Activated T-cell treated with anti-CD3 and anti-CD28 coated beads, Interleukin-2, amount 50 U/mL, for 1 hour (primary cell): ENCODE data around the gene SLC9C2.
"Not testable (repeated sequence)": the region's sequence is repeated elsewhere in the genome, so short reads cannot be mapped to it uniquely, and the experiment has no call there.

ENCODE experiments used
- DNase-seq: peaks from one replicate; pipeline ENCODE4 v3.0.0-alpha.2; 2020

SLC9C2 gene

GRCh38 chr1:173482683-173483082, 120.2 kb downstream of the SLC9C2 start:
- DNase-seq: no peak

DNA sequence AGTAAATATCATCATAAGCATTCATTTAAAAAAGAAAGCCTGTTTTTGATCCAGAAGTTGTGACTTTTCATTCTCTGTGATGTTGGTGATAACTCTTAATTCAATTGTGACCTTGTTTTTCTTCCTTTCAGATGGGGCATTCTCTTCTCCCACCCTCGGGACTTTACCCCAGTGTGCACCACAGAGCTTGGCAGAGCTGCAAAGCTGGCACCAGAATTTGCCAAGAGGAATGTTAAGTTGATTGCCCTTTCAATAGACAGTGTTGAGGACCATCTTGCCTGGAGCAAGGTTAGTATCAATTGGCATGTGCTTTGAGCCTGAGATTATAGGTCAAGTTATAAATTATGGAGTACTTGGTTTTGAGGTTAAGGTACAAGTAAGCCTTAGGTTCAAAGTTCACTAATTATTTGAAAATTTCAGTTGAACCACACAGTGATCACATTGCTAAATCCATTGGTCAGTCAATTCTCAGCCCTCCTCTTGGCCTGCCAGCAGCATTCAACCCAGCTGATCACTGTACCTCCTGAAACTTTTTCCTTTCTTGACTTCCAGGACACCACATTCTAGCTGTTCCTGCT, 121.6 kb downstream of the SLC9C2 start:
- DNase-seq: no peak

DNA sequence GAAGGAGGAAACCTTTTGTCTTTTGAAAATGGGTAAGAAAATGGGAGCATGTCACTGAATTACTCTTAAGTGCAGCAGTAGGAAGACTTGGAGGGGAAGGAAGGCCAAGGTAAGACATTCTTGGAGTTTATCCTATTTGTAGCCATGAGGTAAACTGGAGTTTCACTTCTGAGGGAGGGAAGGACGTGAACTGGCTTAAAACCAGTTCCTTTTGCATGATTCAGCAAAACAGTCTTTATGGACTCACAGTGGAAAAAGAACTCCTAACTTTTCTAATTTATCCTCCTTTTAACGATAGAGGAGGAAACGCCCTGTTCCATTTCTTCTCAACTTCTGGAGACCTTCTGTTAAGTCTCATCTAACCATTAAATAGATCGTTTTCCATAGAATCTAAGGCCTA, 123.2 kb downstream of the SLC9C2 start:
- DNase-seq: no peak

GRCh38 chr1:173478094-173478674, 124.7 kb downstream of the SLC9C2 start:
- DNase-seq: no peak

DNA sequence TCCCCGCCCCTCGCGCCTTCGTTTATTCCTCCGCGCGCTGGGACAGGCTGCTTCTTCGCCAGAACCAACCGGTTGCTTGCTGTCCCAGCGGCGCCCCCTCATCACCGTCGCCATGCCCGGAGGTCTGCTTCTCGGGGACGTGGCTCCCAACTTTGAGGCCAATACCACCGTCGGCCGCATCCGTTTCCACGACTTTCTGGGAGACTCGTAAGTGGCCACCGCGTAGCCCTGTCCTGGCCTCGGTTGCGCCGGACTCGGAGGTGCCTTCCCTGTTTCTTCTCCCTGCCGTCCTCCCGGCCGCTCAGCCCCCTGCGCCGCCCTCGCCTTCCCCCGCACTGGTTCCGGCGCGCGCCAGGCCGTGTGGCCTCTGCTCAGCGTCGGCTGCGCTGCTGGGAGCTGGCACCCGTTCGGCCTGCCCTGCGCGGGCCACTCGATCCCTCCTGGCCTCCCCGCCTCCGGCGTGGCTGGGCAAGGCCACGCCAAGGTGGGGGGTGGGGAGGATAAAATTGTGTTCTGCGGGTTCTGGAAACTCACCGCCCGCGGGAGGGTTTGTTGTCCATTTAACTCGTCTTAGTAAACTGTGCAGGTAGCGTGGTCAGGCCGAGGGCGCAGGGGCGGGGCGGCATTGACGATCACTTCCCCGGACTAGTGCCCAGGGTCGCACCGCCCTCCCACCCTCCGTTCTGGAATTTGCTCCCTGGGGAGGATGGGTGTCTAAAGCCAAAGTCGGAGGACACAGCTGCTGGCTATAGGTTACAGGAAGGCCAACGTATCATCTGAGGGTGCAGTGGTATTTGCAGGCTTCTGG, 125.4 kb downstream of the SLC9C2 start, which contains the start of gene PRDX6:
PRDX6 (plus strand) TSS at position 50 of the 808 bp plus-strand sequence; CDS start at position 113, 63 bp downstream.
- DNase-seq: no peak

- peak; percentile 86 for DNase-seq
Measured at GRCh38 chr1:173476665-173477285, 126.1 kb downstream of the SLC9C2 start.

GRCh38 chr1:173476197-173476664, 126.6 kb downstream of the SLC9C2 start:
- no peak for DNase-seq

DNA sequence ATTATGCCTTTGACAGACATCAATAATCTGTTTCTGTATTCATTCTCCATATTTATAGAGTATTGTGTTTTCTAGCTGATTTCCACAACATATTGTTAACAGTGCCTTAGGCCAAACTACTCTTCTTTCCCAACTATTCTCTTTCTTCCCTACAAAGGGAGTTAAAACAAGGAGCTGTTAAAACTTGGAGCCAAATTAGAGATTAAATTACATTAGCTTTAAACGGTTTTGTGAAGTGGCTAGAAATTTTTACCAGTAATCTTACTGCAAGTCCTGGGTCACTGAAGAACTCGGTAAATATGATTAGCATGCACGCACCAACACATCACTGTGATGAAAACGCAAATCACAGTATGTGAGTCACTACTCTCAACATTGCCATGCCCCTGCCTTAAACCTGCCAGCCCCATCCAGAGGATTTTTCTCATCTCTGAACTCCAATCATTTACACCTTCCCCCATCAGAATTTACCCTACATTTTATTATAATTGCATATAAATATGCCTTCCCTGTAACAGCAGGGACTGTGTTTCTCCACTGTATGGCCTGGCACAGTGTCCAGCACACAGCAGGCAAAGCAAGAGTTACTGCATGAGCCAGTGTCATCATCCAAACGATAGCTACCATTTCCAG, 127.2 kb downstream of the SLC9C2 start:
- DNase-seq: no peak

GRCh38 chr1:173474780-173475421, 128.0 kb downstream of the SLC9C2 start:
- not testable (repeated sequence) for DNase-seq

GRCh38 chr1:173474097-173474779, 128.6 kb downstream of the SLC9C2 start:
- DNase-seq: no peak

GRCh38 chr1:173473599-173474011, 129.3 kb downstream of the SLC9C2 start:
- DNase-seq: no peak

GRCh38 chr1:173470608-173471007, 132.3 kb downstream of the SLC9C2 start:
- DNase-seq: no peak

GRCh38 chr1:173469656-173470055, 133.2 kb downstream of the SLC9C2 start:
- DNase-seq: no peak

DNA sequence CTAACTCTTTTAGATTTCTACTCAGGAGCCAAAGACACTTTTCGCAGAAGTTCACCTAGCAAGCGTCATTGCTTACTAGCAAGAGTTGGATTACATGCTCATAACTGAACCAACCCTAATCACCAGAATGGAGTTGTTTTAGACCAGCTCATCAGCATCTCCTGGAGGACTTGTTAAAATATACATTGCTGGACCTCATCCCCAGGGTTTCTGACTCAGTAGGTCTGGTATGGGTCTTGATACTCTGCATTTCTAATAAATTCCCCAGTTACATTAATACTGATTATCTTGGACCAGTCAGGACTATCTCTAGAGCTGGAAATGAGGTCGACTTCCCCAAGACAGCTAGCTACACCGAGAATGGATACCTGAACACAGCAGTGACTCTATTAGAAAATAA, 135.4 kb downstream of the SLC9C2 start:
- no peak for DNase-seq

- not testable (repeated sequence) for DNase-seq
Measured at GRCh38 chr1:173464185-173464584, 138.7 kb downstream of the SLC9C2 start.

DNA sequence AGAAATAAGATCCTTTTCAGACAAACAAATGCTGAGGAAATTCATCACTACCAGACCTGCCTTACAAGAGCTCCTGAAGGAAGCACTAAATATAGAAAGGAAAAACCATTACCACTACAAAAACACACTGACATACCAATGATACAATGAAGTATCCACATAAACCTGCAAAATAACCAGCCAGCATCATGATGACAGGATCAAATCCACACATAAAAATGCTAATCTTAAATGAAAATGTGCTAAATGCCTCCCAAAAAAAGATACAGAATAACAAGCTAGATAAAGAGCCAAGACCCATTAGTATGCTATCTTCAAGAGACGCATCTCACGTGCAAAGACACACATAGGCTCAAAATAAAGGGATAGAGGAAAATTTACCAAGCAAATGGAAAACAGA, 140.2 kb downstream of the SLC9C2 start:
- DNase-seq: not testable (repeated sequence)

GRCh38 chr1:173459885-173460284, 143.0 kb downstream of the SLC9C2 start:
- DNase-seq: no peak

DNA sequence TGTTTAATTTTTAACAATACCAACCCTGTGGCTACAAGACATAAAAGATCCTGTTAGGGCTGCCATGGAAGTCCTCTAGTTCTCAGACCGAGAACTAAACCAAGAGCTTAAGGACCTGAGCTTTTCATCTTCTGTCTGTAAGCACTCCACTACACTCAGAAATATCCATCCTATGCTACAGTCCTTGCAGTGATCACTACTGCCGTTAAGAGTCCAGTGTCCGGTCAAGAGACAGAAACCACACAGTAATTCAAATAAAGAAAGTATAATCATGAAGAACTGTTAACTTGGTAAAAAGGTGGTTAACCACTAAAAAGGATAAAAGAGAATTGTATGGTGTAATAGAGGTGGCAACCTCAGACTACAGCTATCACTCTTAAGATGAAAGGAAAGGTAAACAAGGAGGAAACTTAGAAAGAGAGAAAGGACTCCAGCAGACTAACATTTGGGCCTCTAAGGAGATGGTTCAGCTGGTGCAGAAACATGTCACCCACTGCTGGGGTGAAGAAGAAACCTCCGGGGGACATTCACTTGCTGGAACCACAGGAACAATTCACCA, 147.8 kb downstream of the SLC9C2 start:
- no peak for DNase-seq

DNA sequence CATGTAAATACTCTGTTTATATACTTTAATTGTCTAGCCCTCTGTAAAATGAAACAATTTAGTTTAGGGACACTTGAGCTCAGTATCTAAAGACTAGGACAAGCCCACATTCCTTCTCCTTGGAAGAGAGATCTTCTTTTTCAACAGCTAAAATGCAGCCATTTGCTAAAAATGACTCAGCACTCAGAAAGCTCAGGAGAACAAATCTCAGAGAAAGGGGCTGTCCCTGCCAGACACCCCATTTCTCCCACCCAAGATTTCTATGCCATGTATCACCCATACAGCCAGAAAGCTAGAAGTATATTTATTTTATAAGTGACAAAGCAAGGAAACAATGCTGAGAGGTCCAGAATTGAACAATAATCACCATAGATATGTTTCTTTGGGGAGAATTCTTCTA, 148.9 kb downstream of the SLC9C2 start:
- no peak for DNase-seq

DNA sequence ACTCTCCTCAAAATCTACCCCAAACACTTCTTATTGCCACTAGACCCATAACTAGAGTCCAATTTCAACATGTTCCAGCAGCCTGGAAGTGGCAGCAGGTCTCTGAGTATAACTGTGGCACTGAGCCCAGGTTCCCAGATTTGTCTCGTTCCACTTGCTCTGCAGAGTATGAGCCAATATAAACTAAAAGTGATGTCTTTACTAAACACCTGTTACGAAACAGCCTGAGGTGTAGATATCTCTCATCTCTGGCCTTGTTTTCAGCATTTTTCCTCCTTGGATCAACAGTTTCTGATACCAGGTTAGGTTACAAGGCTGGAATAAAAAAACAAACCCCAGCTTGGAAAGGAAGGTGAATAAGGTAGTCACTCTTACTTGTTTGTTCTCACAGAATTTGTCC, 150.9 kb downstream of the SLC9C2 start:
- no peak for DNase-seq
